OCI-LY1 (cell line): ENCODE data around the gene SECTM1.

Experiments used
- H2AFZ ChIP-seq: fragments of 200-600 bp; sonication (generic), shearing (Covaris generic); 2 replicates; pipeline ENCODE4 v1.6.0; 2014; ENCODE audit warnings: antibody characterized with exemption, mild to moderate bottlenecking, low read length
- H3F3A ChIP-seq: fragments of 200-600 bp; sonication (generic), shearing (Covaris generic); 2 replicates; pipeline ENCODE4 v1.6.0; 2014; ENCODE audit warnings: mild to moderate bottlenecking, antibody characterized with exemption, low read length, moderate library complexity; ENCODE audit not compliant: insufficient read depth
- H3K27ac ChIP-seq: fragments of 200-600 bp; sonication (generic); 2 replicates; pipeline ENCODE4 v1.5.1; 2014; ENCODE audit warnings: low read length, mixed run types, mild to moderate bottlenecking, low read depth; ENCODE audit not compliant: poor library complexity, severe bottlenecking
- H3K27me3 ChIP-seq: fragments of 200-600 bp; sonication (generic); 2 replicates; pipeline ENCODE4 v1.6.0; 2014; ENCODE audit warnings: antibody characterized with exemption, mild to moderate bottlenecking, low read length, moderate library complexity; ENCODE audit not compliant: insufficient read depth
- H3K36me3 ChIP-seq: fragments of 200-600 bp; sonication (generic); 2 replicates; pipeline ENCODE4 v1.6.1; 2014; ENCODE audit warnings: mild to moderate bottlenecking, antibody characterized with exemption, low read length, moderate library complexity, mixed read lengths; ENCODE audit not compliant: insufficient read depth
- H3K4me1 ChIP-seq: fragments of 200-600 bp; sonication (generic); 2 replicates; pipeline ENCODE4 v1.5.1; 2014; ENCODE audit warnings: mild to moderate bottlenecking, low read length, moderate library complexity; ENCODE audit not compliant: insufficient read depth, severe bottlenecking
- H3K4me2 ChIP-seq: fragments of 200-600 bp; sonication (generic), shearing (Covaris generic); 2 replicates; pipeline ENCODE4 v1.6.1; 2014; ENCODE audit warnings: low read length
- H3K4me3 ChIP-seq: fragments of 200-600 bp; sonication (generic); 2 replicates; pipeline ENCODE4 v1.5.1; 2014; ENCODE audit warnings: low read length, low read depth, mild to moderate bottlenecking, mixed read lengths; ENCODE audit not compliant: poor library complexity, severe bottlenecking
- H3K79me2 ChIP-seq: fragments of 200-600 bp; shearing (Covaris generic); 2 replicates; pipeline ENCODE4 v1.6.1; 2016; ENCODE audit warnings: mixed run types, low read length, mixed read lengths; ENCODE audit not compliant: insufficient read depth
- H3K9ac ChIP-seq: fragments of 200-600 bp; sonication (generic), shearing (Covaris generic); 2 replicates; pipeline ENCODE4 v1.6.1; 2014; ENCODE audit warnings: mild to moderate bottlenecking, low read length, mixed read lengths
- H3K9me2 ChIP-seq: fragments of 200-600 bp; sonication (generic), shearing (Covaris generic); 2 replicates; pipeline ENCODE4 v1.6.1; 2014; ENCODE audit warnings: low read depth, mild to moderate bottlenecking, low read length, mixed read lengths
- H3K9me3 ChIP-seq: fragments of 200-600 bp; shearing (Covaris generic); 2 replicates; pipeline ENCODE4 v1.6.1; 2014; ENCODE audit warnings: low read length, mixed read lengths
- H4K20me1 ChIP-seq: fragments of 200-600 bp; sonication (generic), shearing (Covaris generic); 2 replicates; pipeline ENCODE4 v1.6.0; 2016; ENCODE audit warnings: mild to moderate bottlenecking, low read length; ENCODE audit not compliant: insufficient read depth
- CTCF ChIP-seq: fragments of 200-600 bp; sonication (generic), shearing (Covaris generic); IDR thresholded peaks from 2 replicates; pipeline ENCODE4 v1.5.1; 2017; ENCODE audit warnings: mild to moderate bottlenecking, antibody characterized with exemption, low read length, moderate library complexity, mixed read lengths
- EZH2 ChIP-seq: fragments of 200-600 bp; sonication (generic), shearing (Covaris generic); IDR thresholded peaks from 2 replicates; pipeline ENCODE4 v1.8.0; 2017; ENCODE audit warnings: borderline replicate concordance, mixed run types, mild to moderate bottlenecking, antibody characterized with exemption, low read length, moderate library complexity, mixed read lengths

SECTM1 gene

GRCh38 chr17:82324566-82325285 is 8.8 kb downstream of the SECTM1 start:
- Histone ChIP-seq H2AFZ (no peak overlapping the region), H3K36me3 (no peaks in the 10 kb centered on the region), H3K9me3 (no peaks in the 10 kb centered on the region), H3K27ac (no peak overlapping the region), H4K20me1 (no peaks in the 10 kb centered on the region), H3K79me2 (no peaks in the 10 kb centered on the region), H3F3A (no peaks in the 10 kb centered on the region), H3K27me3 (peaks cover 14% of the 10 kb centered on the region), H3K4me3 (no peak overlapping the region), H3K4me1 (peaks cover 10% of the 10 kb centered on the region), H3K4me2 (no peak overlapping the region), H3K9ac (no peak overlapping the region), H3K9me2 (no peaks in the 10 kb centered on the region)
- TF ChIP-seq CTCF: no peak
- no peak for TF ChIP-seq EZH2

GRCh38 chr17:82323514-82324234 is 9.9 kb downstream of the SECTM1 start:
- H3K27me3 ChIP-seq: peaks cover 14% of the 10 kb centered on the region
- peaks cover 10% of the 10 kb centered on the region for H3K4me1 ChIP-seq
- H3K79me2 ChIP-seq: no peaks in the 10 kb centered on the region
- H4K20me1 ChIP-seq: no peaks in the 10 kb centered on the region
- H3K9me3 ChIP-seq: no peaks in the 10 kb centered on the region
- no peak overlapping the region for H3K4me3 ChIP-seq
- H3K9me2 ChIP-seq: no peaks in the 10 kb centered on the region
- no peak overlapping the region for H3K4me2 ChIP-seq
- no peaks in the 10 kb centered on the region; the same call in 1 of the 2 replicates for H3F3A ChIP-seq
- no peak overlapping the region for H2AFZ ChIP-seq
- no peaks in the 10 kb centered on the region for H3K36me3 ChIP-seq
- no peak overlapping the region for H3K9ac ChIP-seq
- no peak overlapping the region for H3K27ac ChIP-seq
- TF ChIP-seq EZH2 (no peak), CTCF (no peak)

GRCh38 chr17:82322526-82323453 is 10.8 kb downstream of the SECTM1 start:
- Histone ChIP-seq H3K27ac (no peak overlapping the region), H3K9me2 (no peaks in the 10 kb centered on the region), H3K79me2 (no peaks in the 10 kb centered on the region), H3F3A (no peaks in the 10 kb centered on the region; the same call in 1 of the 2 replicates), H2AFZ (no peak overlapping the region), H3K36me3 (no peaks in the 10 kb centered on the region), H3K9me3 (no peaks in the 10 kb centered on the region), H4K20me1 (no peaks in the 10 kb centered on the region), H3K9ac (no peak overlapping the region), H3K4me2 (no peak overlapping the region), H3K4me1 (peaks cover 10% of the 10 kb centered on the region), H3K4me3 (no peak overlapping the region), H3K27me3 (peaks cover 14% of the 10 kb centered on the region)
- TF ChIP-seq CTCF: no peak
- TF ChIP-seq EZH2: no peak
